Measurements from ENCODE around the gene SELENOS.

DNA sequence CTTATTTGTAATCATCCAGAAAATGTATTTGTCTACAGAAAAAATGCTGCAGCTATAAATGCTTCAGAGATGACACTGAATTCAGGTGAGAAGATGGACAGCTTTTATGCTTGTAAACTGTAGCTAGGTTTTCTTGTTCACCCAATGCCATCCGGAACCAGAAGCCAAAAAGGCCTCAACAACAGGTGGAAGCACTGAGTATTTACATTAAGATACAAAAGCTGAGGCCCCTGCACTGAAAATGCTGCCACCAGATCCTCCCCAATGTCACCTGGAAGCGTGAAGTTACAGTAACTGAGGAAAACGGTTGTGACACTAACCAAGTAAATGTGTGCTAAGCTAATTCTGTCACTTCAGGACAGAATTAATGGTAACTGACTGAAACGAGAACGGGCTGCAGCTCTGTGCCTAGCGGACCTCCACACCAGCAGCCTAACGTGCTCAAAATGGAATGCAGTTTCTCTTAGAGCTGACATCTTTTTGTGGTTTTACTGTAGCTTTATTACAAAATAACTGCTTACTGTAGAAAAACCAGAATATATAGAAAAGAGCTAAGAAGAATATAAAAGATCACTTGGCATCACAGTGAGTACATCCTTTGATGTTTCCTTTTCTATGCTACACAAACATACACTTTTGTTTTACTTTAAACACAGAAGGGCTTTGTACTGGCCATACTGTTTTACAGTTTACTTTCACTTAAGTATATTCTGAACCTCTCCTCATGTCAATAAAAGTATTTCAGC, 33.1 kb downstream of the SELENOS start:
- TF ChIP-seq POLR2AphosphoS5 (IDR thresholded peaks at IDR 0.05) (no peak), POLR2A (IDR thresholded peaks at IDR 0.05) (no peak), EP300 (IDR thresholded peaks at IDR 0.05) (no peak)
- TF ChIP-seq, protein P1, sequence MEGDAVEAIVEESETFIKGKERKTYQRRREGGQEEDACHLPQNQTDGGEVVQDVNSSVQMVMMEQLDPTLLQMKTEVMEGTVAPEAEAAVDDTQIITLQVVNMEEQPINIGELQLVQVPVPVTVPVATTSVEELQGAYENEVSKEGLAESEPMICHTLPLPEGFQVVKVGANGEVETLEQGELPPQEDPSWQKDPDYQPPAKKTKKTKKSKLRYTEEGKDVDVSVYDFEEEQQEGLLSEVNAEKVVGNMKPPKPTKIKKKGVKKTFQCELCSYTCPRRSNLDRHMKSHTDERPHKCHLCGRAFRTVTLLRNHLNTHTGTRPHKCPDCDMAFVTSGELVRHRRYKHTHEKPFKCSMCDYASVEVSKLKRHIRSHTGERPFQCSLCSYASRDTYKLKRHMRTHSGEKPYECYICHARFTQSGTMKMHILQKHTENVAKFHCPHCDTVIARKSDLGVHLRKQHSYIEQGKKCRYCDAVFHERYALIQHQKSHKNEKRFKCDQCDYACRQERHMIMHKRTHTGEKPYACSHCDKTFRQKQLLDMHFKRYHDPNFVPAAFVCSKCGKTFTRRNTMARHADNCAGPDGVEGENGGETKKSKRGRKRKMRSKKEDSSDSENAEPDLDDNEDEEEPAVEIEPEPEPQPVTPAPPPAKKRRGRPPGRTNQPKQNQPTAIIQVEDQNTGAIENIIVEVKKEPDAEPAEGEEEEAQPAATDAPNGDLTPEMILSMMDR (IDR thresholded peaks at IDR 0.05), result no peak
